RWPE2 (cell line): ENCODE data around the gene PCBP3.

Source experiments
- ATAC-seq: fragments of 200-7000 bp; cut with Tn5 transposase; 3 replicates; pipeline ENCODE4 v1.9.1; 2021; ENCODE audit warnings: low read depth
- DNase-seq: peaks from one replicate; pipeline ENCODE4 v3.0.0-alpha.2; 2020; ENCODE audit warnings: low spot score
- H3K27ac ChIP-seq: fragments of 450-650 bp; 2 replicates; pipeline ENCODE4 v1.5.1; 2017; ENCODE audit warnings: mild to moderate bottlenecking; ENCODE audit not compliant: poor library complexity, severe bottlenecking
- H3K27me3 ChIP-seq: fragments of 250-450 bp; sonication (Bioruptor Pico); 2 replicates; pipeline ENCODE4 v1.5.1; 2021; ENCODE audit warnings: mild to moderate bottlenecking, moderate library complexity; ENCODE audit not compliant: insufficient read depth, poor library complexity, severe bottlenecking
- H3K36me3 ChIP-seq: fragments of 250-450 bp; sonication (Bioruptor Pico); 2 replicates; pipeline ENCODE4 v1.5.1; 2020; ENCODE audit warnings: low read depth, mild to moderate bottlenecking, moderate library complexity
- H3K4me1 ChIP-seq: fragments of 250-450 bp; sonication (Bioruptor Pico); 2 replicates; pipeline ENCODE4 v1.5.1; 2021; ENCODE audit warnings: mild to moderate bottlenecking, moderate library complexity; ENCODE audit not compliant: insufficient read depth, poor library complexity, severe bottlenecking
- H3K4me3 ChIP-seq: fragments of 250-450 bp; sonication (Bioruptor Pico); 2 replicates; pipeline ENCODE4 v1.5.1; 2021; ENCODE audit warnings: mild to moderate bottlenecking, moderate library complexity; ENCODE audit not compliant: severe bottlenecking
- H3K9me3 ChIP-seq: fragments of 250-450 bp; sonication (Bioruptor Pico); 2 replicates; pipeline ENCODE4 v1.5.1; 2021; ENCODE audit warnings: mild to moderate bottlenecking, moderate library complexity; ENCODE audit not compliant: severe bottlenecking
- CTCF ChIP-seq: fragments of 450-650 bp; IDR thresholded peaks from one replicate; pipeline ENCODE4 v1.5.1; 2017; ENCODE audit warnings: mild to moderate bottlenecking, moderate library complexity; ENCODE audit not compliant: poor library complexity, severe bottlenecking

PCBP3 gene

GRCh38 chr21:45629046-45629981 lies 14.2 kb upstream of the PCBP3 start:
- Histone ChIP-seq H3K27me3 (peaks cover 21% of the 10 kb centered on the region), H3K27ac (no peak overlapping the region), H3K4me3 (no peak overlapping the region), H3K36me3 (no peaks in the 10 kb centered on the region), H3K4me1 (no peaks in the 10 kb centered on the region), H3K9me3 (no peaks in the 10 kb centered on the region)
- no peak for TF ChIP-seq CTCF
- no peak for ATAC-seq
- no peak for DNase-seq

DNA sequence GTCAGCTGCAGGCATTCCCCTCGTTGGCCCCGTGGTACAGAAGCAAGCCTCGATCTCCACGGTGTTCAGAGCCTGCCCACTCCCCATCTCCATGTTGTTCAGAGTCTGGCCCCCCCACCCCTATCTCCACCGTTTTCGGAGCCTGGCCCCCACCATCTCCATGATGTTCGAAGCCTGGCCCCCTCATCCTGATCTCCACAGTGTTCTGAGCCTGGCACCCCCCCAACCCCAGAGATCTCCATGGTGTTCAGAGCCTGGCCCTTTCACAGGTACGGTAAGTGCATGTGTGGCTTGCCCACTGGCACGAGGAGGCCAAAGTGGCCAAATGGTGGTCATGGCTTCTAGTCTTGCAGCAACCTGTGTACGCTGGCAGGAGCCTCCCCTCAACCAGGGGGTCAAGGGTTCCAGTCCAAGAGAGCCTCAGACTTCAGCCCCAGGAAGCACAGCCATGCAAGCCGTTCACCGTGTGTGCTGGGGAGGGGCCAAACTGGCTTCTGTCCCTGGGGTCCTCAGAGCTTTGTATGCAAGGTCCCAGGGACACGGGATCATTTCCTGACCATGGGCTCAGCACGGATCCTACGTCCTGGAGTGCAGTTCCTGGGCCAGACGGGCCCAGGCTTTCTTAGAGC lies 13.3 kb upstream of the PCBP3 start:
- H3K27me3 ChIP-seq = peaks cover 16% of the 10 kb centered on the region
- no peaks in the 10 kb centered on the region for H3K9me3 ChIP-seq
- no peaks in the 10 kb centered on the region for H3K36me3 ChIP-seq
- no peak for TF ChIP-seq CTCF
- H3K4me1 ChIP-seq = no peaks in the 10 kb centered on the region
- H3K27ac ChIP-seq = no peak overlapping the region
- ATAC-seq (no peak), DNase-seq (no peak)
- H3K4me3 ChIP-seq = no peak overlapping the region

DNA sequence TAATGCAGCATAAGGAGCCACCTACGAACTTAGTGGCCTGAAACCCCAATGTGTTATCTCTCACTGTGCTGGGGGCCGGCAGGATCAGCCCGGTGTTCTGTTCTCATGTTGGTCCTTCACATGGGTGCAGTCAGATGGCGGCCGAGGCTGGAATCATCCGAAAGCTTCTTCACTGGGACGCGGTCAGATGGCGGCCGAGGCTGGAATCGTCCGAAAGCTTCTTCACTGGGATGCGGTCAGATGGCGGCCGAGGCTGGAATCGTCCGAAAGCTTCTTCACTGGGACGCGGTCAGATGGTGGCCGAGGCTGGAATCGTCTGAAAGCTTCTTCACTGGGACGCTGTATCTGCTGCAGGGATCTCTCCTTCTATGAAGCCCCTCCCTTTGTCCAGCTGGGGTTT lies 12.6 kb upstream of the PCBP3 start:
- Histone ChIP-seq H3K27ac (no peak overlapping the region), H3K9me3 (no peaks in the 10 kb centered on the region), H3K27me3 (peaks cover 16% of the 10 kb centered on the region), H3K4me1 (no peaks in the 10 kb centered on the region), H3K36me3 (no peaks in the 10 kb centered on the region), H3K4me3 (no peak overlapping the region)
- TF ChIP-seq CTCF = no peak
- no peak for DNase-seq
- ATAC-seq = no peak

DNA sequence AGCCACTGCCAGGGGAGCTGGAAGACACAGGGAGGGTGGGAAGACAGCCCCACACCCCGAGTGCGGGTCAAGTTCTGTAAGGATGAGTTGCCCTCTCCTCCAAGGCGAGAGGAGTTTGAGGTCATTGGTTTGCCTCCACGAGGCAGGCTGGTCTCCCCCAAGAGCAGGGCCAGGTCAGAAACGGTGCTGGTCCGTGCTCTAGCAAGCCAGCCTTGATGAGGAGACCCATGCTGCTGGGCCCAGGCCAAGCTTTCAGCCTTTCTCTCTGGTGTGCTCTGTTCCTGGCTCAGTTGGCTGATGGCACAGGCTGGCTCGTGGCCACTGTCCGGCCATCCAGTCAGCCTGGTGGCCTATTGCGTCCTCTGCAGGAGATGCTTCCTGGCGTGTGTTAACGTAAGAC lies 12.0 kb upstream of the PCBP3 start:
- no peak overlapping the region for H3K4me3 ChIP-seq
- ATAC-seq = no peak
- TF ChIP-seq CTCF = no peak
- no peak overlapping the region for H3K27ac ChIP-seq
- no peaks in the 10 kb centered on the region for H3K9me3 ChIP-seq
- H3K36me3 ChIP-seq = no peaks in the 10 kb centered on the region
- no peak for DNase-seq
- H3K27me3 ChIP-seq = peaks cover 16% of the 10 kb centered on the region
- no peaks in the 10 kb centered on the region for H3K4me1 ChIP-seq
